GM06990 (cell line): Measurements from ENCODE around the gene POU2F3.

Experiments
- DNase-seq: peaks from one replicate; pipeline ENCODE4 v3.0.0-alpha.2; 2011; ENCODE audit not compliant: insufficient read length; ENCODE audit errors: extremely low read depth
- H3K27me3 ChIP-seq: replicated peaks from 2 replicates; pipeline ENCODE4 v1.6.0; 2011; ENCODE audit warnings: low read length; ENCODE audit not compliant: control insufficient read depth, insufficient read depth
- H3K36me3 ChIP-seq: 2 replicates; pipeline ENCODE4 v1.5.1; 2011; ENCODE audit warnings: low read length; ENCODE audit not compliant: control insufficient read depth, insufficient read depth
- H3K4me3 ChIP-seq: replicated peaks from 2 replicates; pipeline ENCODE4 v1.5.1; 2011; ENCODE audit warnings: low read depth, mild to moderate bottlenecking, control low read depth, low read length
- TF ChIP-seq, protein P1 (sequence below): IDR thresholded peaks from 2 replicates; pipeline ENCODE4 v1.5.1; 2011; ENCODE audit warnings: low read length, control low read depth, mild to moderate bottlenecking, inconsistent platforms; ENCODE audit not compliant: insufficient read depth, poor library complexity, severe bottlenecking

Gene POU2F3

DNA sequence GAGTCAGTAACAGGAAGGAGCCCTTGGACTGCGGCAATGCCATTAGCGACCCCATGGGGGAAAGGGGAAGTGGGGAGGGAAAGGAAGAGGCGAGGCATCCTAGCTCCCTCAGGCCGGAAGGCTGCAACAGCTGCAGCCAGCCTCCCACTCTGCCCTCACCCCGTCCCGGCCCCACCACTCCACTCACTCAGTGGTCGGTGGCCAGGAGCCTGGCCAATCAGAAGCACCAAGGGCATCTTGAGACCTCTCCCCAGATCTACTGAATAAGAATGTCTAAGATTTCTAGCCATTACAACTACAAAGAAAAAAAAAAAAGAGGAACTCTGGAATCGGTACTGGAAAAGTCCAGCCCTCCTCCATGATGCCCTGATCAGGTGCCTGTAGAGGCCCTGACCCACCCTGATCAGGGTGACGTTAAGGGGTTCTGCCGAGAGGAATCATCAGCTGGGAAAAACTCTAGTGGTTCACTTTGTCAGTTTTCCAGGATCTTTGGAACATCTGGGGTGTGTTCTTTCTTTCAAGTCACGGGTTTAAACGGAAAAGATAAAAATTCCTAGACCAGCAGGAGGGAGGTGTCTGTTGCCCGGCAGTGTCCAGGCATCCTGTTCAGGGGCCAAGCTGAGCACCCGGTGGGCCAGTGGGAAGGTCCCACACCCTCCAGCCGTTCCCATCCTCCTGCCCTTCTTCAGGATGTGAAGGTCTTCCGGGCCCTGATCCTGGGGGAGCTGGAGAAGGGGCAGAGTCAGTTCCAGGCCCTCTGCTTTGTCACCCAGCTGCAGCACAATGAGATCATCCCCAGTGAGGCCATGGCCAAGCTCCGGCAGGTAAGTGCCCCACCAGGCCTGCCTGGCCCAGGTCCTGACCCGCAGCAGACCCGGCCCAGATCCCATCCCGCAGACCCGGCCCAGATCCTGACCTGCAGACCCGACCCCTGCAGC, 14.7 kb upstream of the POU2F3 start:
- TF ChIP-seq, protein P1, sequence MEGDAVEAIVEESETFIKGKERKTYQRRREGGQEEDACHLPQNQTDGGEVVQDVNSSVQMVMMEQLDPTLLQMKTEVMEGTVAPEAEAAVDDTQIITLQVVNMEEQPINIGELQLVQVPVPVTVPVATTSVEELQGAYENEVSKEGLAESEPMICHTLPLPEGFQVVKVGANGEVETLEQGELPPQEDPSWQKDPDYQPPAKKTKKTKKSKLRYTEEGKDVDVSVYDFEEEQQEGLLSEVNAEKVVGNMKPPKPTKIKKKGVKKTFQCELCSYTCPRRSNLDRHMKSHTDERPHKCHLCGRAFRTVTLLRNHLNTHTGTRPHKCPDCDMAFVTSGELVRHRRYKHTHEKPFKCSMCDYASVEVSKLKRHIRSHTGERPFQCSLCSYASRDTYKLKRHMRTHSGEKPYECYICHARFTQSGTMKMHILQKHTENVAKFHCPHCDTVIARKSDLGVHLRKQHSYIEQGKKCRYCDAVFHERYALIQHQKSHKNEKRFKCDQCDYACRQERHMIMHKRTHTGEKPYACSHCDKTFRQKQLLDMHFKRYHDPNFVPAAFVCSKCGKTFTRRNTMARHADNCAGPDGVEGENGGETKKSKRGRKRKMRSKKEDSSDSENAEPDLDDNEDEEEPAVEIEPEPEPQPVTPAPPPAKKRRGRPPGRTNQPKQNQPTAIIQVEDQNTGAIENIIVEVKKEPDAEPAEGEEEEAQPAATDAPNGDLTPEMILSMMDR = no peak
- Histone ChIP-seq H3K27me3 (no peaks in the 10 kb centered on the region; the same call in 1 of the 2 replicates), H3K4me3 (no peak overlapping the region), H3K36me3 (no peaks in the 10 kb centered on the region)
- no peak for DNase-seq

DNA sequence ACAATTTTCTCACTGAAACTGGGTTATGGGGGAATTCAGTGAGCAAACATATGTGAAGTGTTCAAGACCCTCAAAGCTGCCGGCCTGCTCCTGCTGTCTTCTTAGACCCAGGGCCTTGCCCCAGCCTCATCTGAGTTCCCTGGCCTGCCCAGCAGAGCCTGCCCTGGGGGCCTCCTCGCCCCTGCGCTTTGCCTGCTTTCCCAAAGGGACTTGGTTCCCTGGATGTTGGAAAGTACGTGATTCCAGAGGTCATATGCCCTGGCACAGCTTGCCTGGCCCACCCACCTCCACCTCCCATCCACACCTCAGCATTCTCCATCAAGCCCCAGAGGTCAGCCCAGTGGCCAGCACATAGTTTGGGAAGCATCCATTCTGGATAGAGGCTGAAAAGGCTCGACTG, 13.7 kb upstream of the POU2F3 start:
- Histone ChIP-seq H3K36me3 (no peaks in the 10 kb centered on the region), H3K4me3 (no peak overlapping the region), H3K27me3 (no peaks in the 10 kb centered on the region; the same call in 1 of the 2 replicates)
- DNase-seq = no peak
- TF ChIP-seq, protein P1 = no peak

DNA sequence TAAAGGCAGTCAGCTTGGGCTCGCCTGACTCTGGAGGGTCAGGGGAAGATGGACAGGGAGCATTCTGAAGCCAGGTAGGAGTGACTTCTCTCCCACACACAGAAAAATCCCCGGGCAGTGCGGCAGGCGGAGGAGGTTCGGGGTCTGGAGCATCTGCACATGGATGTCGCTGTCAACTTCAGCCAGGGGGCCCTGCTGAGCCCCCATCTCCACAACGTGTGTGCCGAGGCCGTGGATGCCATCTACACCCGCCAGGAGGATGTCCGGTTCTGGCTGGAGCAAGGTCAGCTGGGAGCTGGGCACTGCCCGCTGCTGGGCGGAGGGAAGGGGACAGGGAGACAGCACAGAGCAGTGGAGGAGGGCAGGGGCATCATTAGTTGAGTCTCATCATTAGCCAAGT, 13.2 kb upstream of the POU2F3 start:
- Histone ChIP-seq H3K4me3 (no peak overlapping the region), H3K36me3 (no peaks in the 10 kb centered on the region), H3K27me3 (no peaks in the 10 kb centered on the region; the same call in 1 of the 2 replicates)
- TF ChIP-seq, protein P1 = no peak
- DNase-seq = no peak

GRCh38 chr11:120227228-120227852, 12.6 kb upstream of the POU2F3 start:
- Histone ChIP-seq H3K4me3 (no peak overlapping the region), H3K36me3 (no peaks in the 10 kb centered on the region), H3K27me3 (no peaks in the 10 kb centered on the region; the same call in 1 of the 2 replicates)
- TF ChIP-seq, protein P1 = no peak
- DNase-seq = no peak

DNA sequence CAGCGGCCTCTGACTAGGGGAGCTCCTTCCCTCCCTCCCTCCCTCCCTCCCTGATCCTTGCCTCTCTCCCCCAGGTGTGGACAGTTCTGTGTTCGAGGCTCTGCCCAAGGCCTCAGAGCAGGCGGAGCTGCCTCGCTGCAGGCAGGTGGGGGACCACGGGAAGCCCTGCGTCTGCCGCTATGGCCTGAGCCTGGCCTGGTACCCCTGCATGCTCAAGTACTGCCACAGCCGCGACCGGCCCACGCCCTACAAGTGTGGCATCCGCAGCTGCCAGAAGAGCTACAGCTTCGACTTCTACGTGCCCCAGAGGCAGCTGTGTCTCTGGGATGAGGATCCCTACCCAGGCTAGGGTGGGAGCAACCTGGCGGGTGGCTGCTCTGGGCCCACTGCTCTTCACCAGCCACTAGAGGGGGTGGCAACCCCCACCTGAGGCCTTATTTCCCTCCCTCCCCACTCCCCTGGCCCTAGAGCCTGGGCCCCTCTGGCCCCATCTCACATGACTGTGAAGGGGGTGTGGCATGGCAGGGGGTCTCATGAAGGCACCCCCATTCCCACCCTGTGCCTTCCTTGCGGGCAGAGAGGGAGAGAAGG, 11.1 kb upstream of the POU2F3 start:
- no peak overlapping the region for H3K4me3 ChIP-seq
- H3K27me3 ChIP-seq = peaks cover 2% of the 10 kb centered on the region; the same call in 1 of the 2 replicates
- DNase-seq = no peak
- H3K36me3 ChIP-seq = no peaks in the 10 kb centered on the region
- TF ChIP-seq, protein P1 = peak; percentile 50
